Measurements from ENCODE around the gene FAF1. TPM values are rescaled to one million over a fixed set of nuclear protein-coding genes. Genes with fewer than 3 reads are reported as not detected.

Gene FAF1
- total RNA-seq, 1 experiment from 2014 or later: 14.7 TPM

- ChIA-PET CTCF (no interaction called here), POLR2A (ENCODE audit: unreplicated experiment) (interaction anchor here (2.0 kb wide), 1 partner anchor 9 kb away, joined by 9 read pairs; the partner anchor contains the start of gene CDKN2C)
- peak overlapping the region; percentile 84 for H3K4me2 ChIP-seq (ENCODE audit: low read length)
- H2AFZ ChIP-seq (ENCODE audit: low read length): peak overlapping the region; percentile 85
- peaks cover 42% of the 10 kb centered on the region for H3K4me1 ChIP-seq (ENCODE audit: insufficient read depth, low read length)
- H3K9me2 ChIP-seq (replicated peaks; ENCODE audit: low read length): no peaks in the 10 kb centered on the region
- TSS peak; percentile 38 for BruUV-seq (replicated peaks)
- peaks cover 82% of the 10 kb centered on the region for H3K79me2 ChIP-seq (ENCODE audit: low read length)
- no peaks in the 10 kb centered on the region for H3K9me3 ChIP-seq (ENCODE audit: low read length)
- no peaks in the 10 kb centered on the region for H3K27me3 ChIP-seq (ENCODE audit: low read length)
- peak overlapping the region; percentile 87 for H3K9ac ChIP-seq (ENCODE audit: low read length)
- no peaks in the 10 kb centered on the region for H3K36me3 ChIP-seq (ENCODE audit: low read depth, low read length)
- no peaks in the 10 kb centered on the region for H4K20me1 ChIP-seq (ENCODE audit: low read length)
- TF ChIP-seq EZH2 (IDR thresholded peaks at IDR 0.05; ENCODE audit: low read length, unreplicated experiment): no peak
- TF ChIP-seq CTCF (conservative IDR thresholded peaks at IDR 0.05; ENCODE audit: low read depth, low read length): no peak
- TF ChIP-seq EZH2phosphoT487 (IDR thresholded peaks at IDR 0.05; ENCODE audit: borderline replicate concordance, low read length): no peak
- no peaks in the 10 kb centered on the region for H3F3A ChIP-seq (ENCODE audit: low read length, unreplicated experiment)
- ATAC-seq (peak; percentile 53), DNase-seq (peak; percentile 74)
- peak overlapping the region; percentile 49 for H3K27ac ChIP-seq (ENCODE audit: low read length)
- intact Hi-C loops (cut with micrococcal nuclease): loop anchor here (2.0 kb wide), 1 partner anchor 211 kb away; no protein-coding TSS in a partner anchor
- H3K4me3 ChIP-seq (ENCODE audit: low read length): peak overlapping the region; percentile 85
These were observed 18.2 kb upstream of the FAF1 start for GRCh38 chr1:50978144-50978851.

GRCh38 chr1:50977575-50978143, 17.6 kb upstream of the FAF1 start:
- ATAC-seq: peak; percentile 46
- H2AFZ ChIP-seq (ENCODE audit: low read length): peak overlapping the region; percentile 72
- peak overlapping the region; percentile 90 for H3K4me2 ChIP-seq (ENCODE audit: low read length)
- BruUV-seq (replicated peaks): no TSS peak
- TF ChIP-seq CTCF (conservative IDR thresholded peaks at IDR 0.05; ENCODE audit: low read depth, low read length) (no peak), EZH2 (IDR thresholded peaks at IDR 0.05; ENCODE audit: low read length, unreplicated experiment) (no peak), EZH2phosphoT487 (IDR thresholded peaks at IDR 0.05; ENCODE audit: borderline replicate concordance, low read length) (no peak)
- DNase-seq: peak; percentile 47
- CTCF ChIA-PET: no interaction called here
- peak overlapping the region; percentile 62 for H3K27ac ChIP-seq (ENCODE audit: low read length)
- H3K9ac ChIP-seq (ENCODE audit: low read length): peak overlapping the region; percentile 87
- H3K79me2 ChIP-seq (ENCODE audit: low read length): peaks cover 86% of the 10 kb centered on the region
- H3K4me1 ChIP-seq (ENCODE audit: insufficient read depth, low read length): peaks cover 48% of the 10 kb centered on the region
- no peaks in the 10 kb centered on the region for H4K20me1 ChIP-seq (ENCODE audit: low read length)
- no peaks in the 10 kb centered on the region for H3K36me3 ChIP-seq (ENCODE audit: low read depth, low read length)
- no peaks in the 10 kb centered on the region for H3F3A ChIP-seq (ENCODE audit: low read length, unreplicated experiment)
- H3K9me2 ChIP-seq (replicated peaks; ENCODE audit: low read length): no peaks in the 10 kb centered on the region
- H3K27me3 ChIP-seq (ENCODE audit: low read length): no peaks in the 10 kb centered on the region
- peak overlapping the region; percentile 85 for H3K4me3 ChIP-seq (ENCODE audit: low read length)
- POLR2A ChIA-PET (ENCODE audit: unreplicated experiment): interaction anchor here (2.0 kb wide), 1 partner anchor 8 kb away, joined by 9 read pairs; the partner anchor contains the start of gene CDKN2C
- no peaks in the 10 kb centered on the region for H3K9me3 ChIP-seq (ENCODE audit: low read length)
- intact Hi-C loops (cut with micrococcal nuclease): loop anchor here (2.0 kb wide), 2 partner anchors 85 to 211 kb away; no protein-coding TSS in a partner anchor

Measured in PC-3 (cell line).